Upper lobe of left lung (tissue), 4 donors: ENCODE data around the gene ZNF407.

ENCODE experiments used
- POLR2A ChIP-seq, 4 donors: fragments of 450-650 bp; IDR thresholded peaks; one replicate each; pipeline ENCODE4 v1.5.1; 2016 to 2017; ENCODE audit warnings: antibody characterized with exemption in 4 of 4, mild to moderate bottlenecking in 2 of 4
- POLR2AphosphoS5 ChIP-seq, 2 donors: sonication (generic); formaldehyde crosslinking; IDR thresholded peaks; one replicate each; pipeline ENCODE4 v1.5.1; 2017; ENCODE audit warnings: antibody characterized with exemption in 2 of 2
- TF ChIP-seq, protein P1 (sequence below), 6 experiments: fragments of 450-650 bp in 4 of 6; fragments of 200-600 bp in 2 of 6; sonication (generic) in 2 of 6; IDR thresholded peaks; one replicate each; pipeline ENCODE4 v1.5.1; 2016 to 2019; ENCODE audit warnings: antibody characterized with exemption in 6 of 6

DNA sequence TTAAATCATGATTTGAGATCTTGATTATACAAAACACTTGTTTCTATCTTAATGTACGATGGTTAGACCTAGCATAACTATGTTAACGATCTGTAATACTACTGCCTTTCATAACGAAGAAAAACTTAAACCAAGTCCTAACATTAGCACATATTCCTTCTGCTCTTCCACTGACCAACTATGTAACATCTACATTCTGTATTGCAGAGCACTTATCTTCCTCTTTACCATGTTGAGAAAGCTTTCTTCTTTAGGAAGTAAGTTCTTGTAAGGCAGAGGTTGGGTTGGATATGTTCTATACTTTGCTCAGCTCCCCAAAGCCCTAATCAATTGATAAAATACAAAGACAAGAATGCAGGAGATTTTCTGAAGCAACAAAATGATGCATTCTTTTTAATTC is 7.9 kb upstream of the ZNF407 start:
- TF ChIP-seq, protein P1, sequence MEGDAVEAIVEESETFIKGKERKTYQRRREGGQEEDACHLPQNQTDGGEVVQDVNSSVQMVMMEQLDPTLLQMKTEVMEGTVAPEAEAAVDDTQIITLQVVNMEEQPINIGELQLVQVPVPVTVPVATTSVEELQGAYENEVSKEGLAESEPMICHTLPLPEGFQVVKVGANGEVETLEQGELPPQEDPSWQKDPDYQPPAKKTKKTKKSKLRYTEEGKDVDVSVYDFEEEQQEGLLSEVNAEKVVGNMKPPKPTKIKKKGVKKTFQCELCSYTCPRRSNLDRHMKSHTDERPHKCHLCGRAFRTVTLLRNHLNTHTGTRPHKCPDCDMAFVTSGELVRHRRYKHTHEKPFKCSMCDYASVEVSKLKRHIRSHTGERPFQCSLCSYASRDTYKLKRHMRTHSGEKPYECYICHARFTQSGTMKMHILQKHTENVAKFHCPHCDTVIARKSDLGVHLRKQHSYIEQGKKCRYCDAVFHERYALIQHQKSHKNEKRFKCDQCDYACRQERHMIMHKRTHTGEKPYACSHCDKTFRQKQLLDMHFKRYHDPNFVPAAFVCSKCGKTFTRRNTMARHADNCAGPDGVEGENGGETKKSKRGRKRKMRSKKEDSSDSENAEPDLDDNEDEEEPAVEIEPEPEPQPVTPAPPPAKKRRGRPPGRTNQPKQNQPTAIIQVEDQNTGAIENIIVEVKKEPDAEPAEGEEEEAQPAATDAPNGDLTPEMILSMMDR (IDR thresholded peaks at IDR 0.05), result no peak
- TF ChIP-seq POLR2AphosphoS5 (IDR thresholded peaks at IDR 0.05) (no peak), POLR2A (IDR thresholded peaks at IDR 0.05) (no peak)
